MM.1S (cell line): Measurements from ENCODE around the gene CD302.

Experiments
- CTCF ChIP-seq: fragments of 300-600 bp; sonication (generic); IDR thresholded peaks from 2 replicates; pipeline ENCODE4 v1.5.1; 2016; ENCODE audit warnings: antibody characterized with exemption, low read length, mixed read lengths
- EZH2 ChIP-seq: fragments of 300-600 bp; sonication (generic); optimal IDR thresholded peaks from 2 replicates; pipeline ENCODE3; 2017; ENCODE audit warnings: low read depth, mild to moderate bottlenecking, antibody characterized with exemption, low read length, mixed read lengths
- EZH2phosphoT487 ChIP-seq: fragments of 300-600 bp; sonication (generic); IDR thresholded peaks from 2 replicates; pipeline ENCODE4 v1.6.1; 2018; ENCODE audit warnings: antibody characterized with exemption, low read length

GRCh38 chr2:159725713-159726112 is 72.3 kb downstream of the CD302 start:
- TF ChIP-seq CTCF = no peak
- no peak for TF ChIP-seq EZH2
- TF ChIP-seq EZH2phosphoT487 = no peak
